BJ (cell line): ENCODE results near the gene LRMDA. TPM values are rescaled to one million over a fixed set of nuclear protein-coding genes. Genes with fewer than 3 reads are reported as not detected.

Source experiments
- CTCF ChIA-PET: fragments of 350-600 bp; formaldehyde crosslinking; extraction: SDS; loops from one replicate; lab custom pipeline; 2021; ENCODE audit warnings: antibody characterized with exemption, inconsistent platforms; lab: Yijun Ruan, JAX
- POLR2A ChIA-PET: fragments of 300-600 bp; sonication (Branson Sonifier 250); formaldehyde crosslinking; extraction: SDS; loops from one replicate; lab custom pipeline; 2021; ENCODE audit warnings: antibody characterized with exemption; lab: Charles Lee
- DNase-seq: peaks from one replicate; pipeline ENCODE4 v3.0.0-alpha.2; 2011; ENCODE audit warnings: low read depth
- H3K27me3 ChIP-seq: 2 replicates; pipeline ENCODE4 v1.6.0; 2011; ENCODE audit warnings: low read length; ENCODE audit not compliant: control insufficient read depth, insufficient read depth
- H3K36me3 ChIP-seq: 2 replicates; pipeline ENCODE4 v1.5.1; 2011; ENCODE audit warnings: low read length; ENCODE audit not compliant: control insufficient read depth, insufficient read depth
- H3K4me3 ChIP-seq: 2 replicates; pipeline ENCODE4 v1.5.1; 2011; ENCODE audit warnings: low read depth, mild to moderate bottlenecking, control low read depth, low read length
- CTCF ChIP-seq: IDR thresholded peaks from 2 replicates; pipeline ENCODE4 v1.5.1; 2011; ENCODE audit warnings: low read depth, mild to moderate bottlenecking, control low read depth, inconsistent platforms, low read length, moderate library complexity; ENCODE audit not compliant: insufficient read depth
- polyA plus RNA-seq: library from polyadenylated mRNA; depleted of rRNA; stranded (reverse); fragments of >200 nt; gene quantifications from 2 replicates; pipeline ENCODE4 v1.2.3, GENCODE V29; 2011

The LRMDA gene
- polyA plus RNA-seq, 1 experiment, result not detected

GRCh38 chr10:75426880-75427279 lies 4.5 kb upstream of the LRMDA start:
- TF ChIP-seq CTCF, result no peak
- peaks cover 3% of the 10 kb centered on the region for H3K27me3 ChIP-seq
- DNase-seq, result no peak
- POLR2A ChIA-PET, result no interaction called here
- no peaks in the 10 kb centered on the region for H3K36me3 ChIP-seq
- no peak overlapping the region for H3K4me3 ChIP-seq
- CTCF ChIA-PET, result no interaction called here

- ChIA-PET CTCF (no interaction called here), POLR2A (no interaction called here)
- no peaks in the 10 kb centered on the region for H3K36me3 ChIP-seq
- DNase-seq, result no peak
- no peak overlapping the region for H3K4me3 ChIP-seq
- no peak for TF ChIP-seq CTCF
- H3K27me3 ChIP-seq, result peaks cover 3% of the 10 kb centered on the region
These were observed 3.5 kb upstream of the LRMDA start for GRCh38 chr10:75427951-75428350.

GRCh38 chr10:75428434-75429158 lies 2.8 kb upstream of the LRMDA start:
- DNase-seq, result no peak
- H3K27me3 ChIP-seq, result peaks cover 6% of the 10 kb centered on the region
- ChIA-PET CTCF (no interaction called here), POLR2A (no interaction called here)
- H3K4me3 ChIP-seq, result no peak overlapping the region
- no peak for TF ChIP-seq CTCF
- no peaks in the 10 kb centered on the region for H3K36me3 ChIP-seq

- Histone ChIP-seq H3K27me3 (peaks cover 6% of the 10 kb centered on the region), H3K36me3 (no peaks in the 10 kb centered on the region), H3K4me3 (no peak overlapping the region)
- POLR2A ChIA-PET, result no interaction called here
- no peak for TF ChIP-seq CTCF
- no peak for DNase-seq
- CTCF ChIA-PET, result no interaction called here
These were observed 2.1 kb upstream of the LRMDA start for GRCh38 chr10:75429159-75429827.

- Histone ChIP-seq H3K27me3 (peaks cover 6% of the 10 kb centered on the region), H3K4me3 (no peak overlapping the region), H3K36me3 (no peaks in the 10 kb centered on the region)
- CTCF ChIA-PET, result no interaction called here
- POLR2A ChIA-PET, result no interaction called here
- no peak for TF ChIP-seq CTCF
- no peak for DNase-seq
These were observed 1.2 kb upstream of the LRMDA start for GRCh38 chr10:75430000-75430763.
